ENCODE results near the gene NYAP1. TPM values are rescaled to one million over a fixed set of nuclear protein-coding genes. Genes with fewer than 3 reads are reported as not detected.

The NYAP1 gene
- total RNA-seq, 1 donor from 2014 or later: 0.95 TPM

DNA sequence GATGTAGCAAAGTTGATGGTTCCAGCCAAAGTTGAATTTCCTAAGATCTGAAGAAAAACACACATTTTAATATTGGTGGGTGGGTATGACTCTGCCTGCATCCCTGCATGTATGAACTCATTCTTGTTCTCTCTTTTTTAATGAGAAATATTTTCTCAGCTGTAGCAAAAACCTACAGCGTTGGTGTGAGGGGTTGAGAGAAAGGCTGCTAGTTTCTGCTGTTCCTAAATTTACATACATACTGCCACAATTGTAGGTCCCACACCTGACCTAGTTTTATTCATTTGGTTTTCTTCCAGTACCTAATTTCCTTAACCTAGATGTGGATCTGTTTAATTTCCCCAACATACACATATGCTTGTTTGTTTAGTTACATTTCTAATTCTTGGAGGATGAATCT lies 59.9 kb downstream of the NYAP1 start:
- no peak for DNase-seq (ENCODE audit: low spot score)
- Mint-ChIP-seq H3K27ac (ENCODE audit: unreplicated experiment) (peak overlapping the region; percentile 15), H3K4me3 (ENCODE audit: unreplicated experiment) (no peak overlapping the region), H3K36me3 (ENCODE audit: low read depth) (no peaks in the 10 kb centered on the region), H3K9me3 (ENCODE audit: low read depth) (no peaks in the 10 kb centered on the region), H3K27me3 (ENCODE audit: low read depth) (no peaks in the 10 kb centered on the region), H3K4me1 (ENCODE audit: low read depth) (peaks cover 63% of the 10 kb centered on the region)
- TF ChIP-seq CTCF (IDR thresholded peaks at IDR 0.05): no peak

GRCh38 chr7:100544386-100544785 lies 60.7 kb downstream of the NYAP1 start:
- no peaks in the 10 kb centered on the region for H3K36me3 Mint-ChIP-seq (ENCODE audit: low read depth)
- no peak for DNase-seq (ENCODE audit: low spot score)
- H3K27me3 Mint-ChIP-seq (ENCODE audit: low read depth): no peaks in the 10 kb centered on the region
- H3K27ac Mint-ChIP-seq (ENCODE audit: unreplicated experiment): peak overlapping the region; percentile 93
- peaks cover 61% of the 10 kb centered on the region for H3K4me1 Mint-ChIP-seq (ENCODE audit: low read depth)
- no peak for TF ChIP-seq CTCF (IDR thresholded peaks at IDR 0.05)
- H3K9me3 Mint-ChIP-seq (ENCODE audit: low read depth): no peaks in the 10 kb centered on the region
- no peak overlapping the region for H3K4me3 Mint-ChIP-seq (ENCODE audit: unreplicated experiment)

Other genes with a start within 250 kb of the NYAP1 start
- gene SPDYE3, start 176.2 kb upstream of the NYAP1 start, total RNA-seq: not detected in 3 replicates
- gene PILRB, start 125.8 kb upstream of the NYAP1 start, total RNA-seq: 19.1 to 32.2 TPM (median 20.3 TPM) in 3 replicates
- 0.60 to 0.92 TPM (median 0.62 TPM) in 3 replicates for gene PILRA, start 110.4 kb upstream of the NYAP1 start, total RNA-seq
- 2.3 to 3.8 TPM (median 2.6 TPM) in 3 replicates for gene ZCWPW1, start 55.2 kb upstream of the NYAP1 start, total RNA-seq
- gene MEPCE, start 54.1 kb upstream of the NYAP1 start, total RNA-seq: 30.9 to 39.1 TPM (median 31.8 TPM) in 3 replicates
- gene PPP1R35, start 47.4 kb upstream of the NYAP1 start, total RNA-seq: 20.5 to 23.0 TPM (median 21.0 TPM) in 3 replicates
- 0.42 to 0.87 TPM in 2 of 3 replicates, not detected in the other for gene SPACDR, start 19.7 kb upstream of the NYAP1 start, total RNA-seq
- 24.0 to 34.1 TPM (median 33.0 TPM) in 3 replicates for gene TSC22D4, start 4.7 kb upstream of the NYAP1 start, total RNA-seq
- 7.7 to 8.2 TPM (median 7.8 TPM) in 3 replicates for gene AGFG2, start 55.3 kb downstream of the NYAP1 start, total RNA-seq
- gene SAP25, start 90.0 kb downstream of the NYAP1 start, total RNA-seq: 0.70 to 1.1 TPM in 2 of 3 replicates, not detected in the other
- gene LRCH4, start 102.2 kb downstream of the NYAP1 start, total RNA-seq: 42.0 to 45.8 TPM (median 43.9 TPM) in 3 replicates
- 0.57 to 1.2 TPM (median 0.82 TPM) in 3 replicates for gene FBXO24, start 102.4 kb downstream of the NYAP1 start, total RNA-seq
- 153 to 203 TPM (median 153 TPM) in 3 replicates for gene PCOLCE, start 118.4 kb downstream of the NYAP1 start, total RNA-seq
- 13.9 to 17.5 TPM (median 17.3 TPM) in 3 replicates for gene MOSPD3, start 128.6 kb downstream of the NYAP1 start, total RNA-seq
- 0.87 to 2.1 TPM (median 1.8 TPM) in 3 replicates for gene TFR2, start 157.6 kb downstream of the NYAP1 start, total RNA-seq
- not detected in 3 replicates for gene ACTL6B, start 172.5 kb downstream of the NYAP1 start, total RNA-seq
- gene GNB2, start 189.8 kb downstream of the NYAP1 start, total RNA-seq: 191 to 204 TPM (median 202 TPM) in 3 replicates
- gene GIGYF1, start 210.3 kb downstream of the NYAP1 start, total RNA-seq: 29.2 to 32.8 TPM (median 31.7 TPM) in 3 replicates
- gene POP7, start 222.2 kb downstream of the NYAP1 start, total RNA-seq: 24.2 to 31.8 TPM (median 25.5 TPM) in 3 replicates
- gene EPO, start 236.5 kb downstream of the NYAP1 start, total RNA-seq: not detected in 3 replicates
- not detected in 3 replicates for gene ZAN, start 249.7 kb downstream of the NYAP1 start, total RNA-seq

Data from chondrocyte (in vitro differentiated cells).